ENCODE data around the gene BET1. TPM values are rescaled to one million over a fixed set of nuclear protein-coding genes. Genes with fewer than 3 reads are reported as not detected.

The BET1 gene
- total RNA-seq, 1 experiment from 2014 or later = 33.8 TPM

- Histone ChIP-seq H3K36me3 (no peaks in the 10 kb centered on the region), H3K9me3 (replicated peaks) (no peaks in the 10 kb centered on the region), H3K4me3 (no peak overlapping the region), H3K27ac (no peak overlapping the region), H3K4me1 (replicated peaks) (no peaks in the 10 kb centered on the region), H3K27me3 (replicated peaks) (no peaks in the 10 kb centered on the region)
- DNase-seq (ENCODE audit: low read depth in 1 of 2, low spot score in 2 of 2) = no peak
These were observed 39.9 kb downstream of the BET1 start for GRCh38 chr7:93964262-93964661.

DNA sequence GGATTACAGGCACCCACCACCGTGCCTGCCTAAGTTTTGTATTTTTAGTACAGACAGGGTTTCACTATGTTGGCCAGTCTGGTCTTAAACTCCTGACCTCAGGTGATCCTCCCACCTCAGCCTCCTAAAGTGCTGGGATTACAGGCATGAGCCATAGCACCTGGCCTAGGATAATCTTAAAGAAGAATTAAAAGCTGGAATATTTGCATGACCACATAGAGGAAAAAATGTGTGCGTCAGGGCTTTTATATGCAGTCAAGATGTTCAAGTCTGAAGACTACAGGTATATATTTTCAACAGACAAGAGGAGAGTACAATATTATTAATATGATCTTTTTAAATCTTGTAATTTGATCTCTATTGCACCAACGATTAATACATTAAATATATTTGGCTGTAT lies 43.2 kb downstream of the BET1 start:
- no peak for DNase-seq (ENCODE audit: low read depth in 1 of 2, low spot score in 2 of 2)
- Histone ChIP-seq H3K4me1 (replicated peaks) (no peaks in the 10 kb centered on the region), H3K36me3 (no peaks in the 10 kb centered on the region), H3K9me3 (replicated peaks) (no peaks in the 10 kb centered on the region), H3K27ac (no peak overlapping the region), H3K4me3 (no peak overlapping the region), H3K27me3 (replicated peaks) (no peaks in the 10 kb centered on the region)

- H3K4me1 ChIP-seq (replicated peaks) = no peaks in the 10 kb centered on the region
- H3K9me3 ChIP-seq (replicated peaks) = no peaks in the 10 kb centered on the region
- H3K27ac ChIP-seq = no peak overlapping the region
- DNase-seq (ENCODE audit: low read depth in 1 of 2, low spot score in 2 of 2) = no peak
- no peaks in the 10 kb centered on the region for H3K36me3 ChIP-seq
- H3K4me3 ChIP-seq = no peak overlapping the region
- H3K27me3 ChIP-seq (replicated peaks) = no peaks in the 10 kb centered on the region
These were observed 45.5 kb downstream of the BET1 start for GRCh38 chr7:93958651-93959050.

DNA sequence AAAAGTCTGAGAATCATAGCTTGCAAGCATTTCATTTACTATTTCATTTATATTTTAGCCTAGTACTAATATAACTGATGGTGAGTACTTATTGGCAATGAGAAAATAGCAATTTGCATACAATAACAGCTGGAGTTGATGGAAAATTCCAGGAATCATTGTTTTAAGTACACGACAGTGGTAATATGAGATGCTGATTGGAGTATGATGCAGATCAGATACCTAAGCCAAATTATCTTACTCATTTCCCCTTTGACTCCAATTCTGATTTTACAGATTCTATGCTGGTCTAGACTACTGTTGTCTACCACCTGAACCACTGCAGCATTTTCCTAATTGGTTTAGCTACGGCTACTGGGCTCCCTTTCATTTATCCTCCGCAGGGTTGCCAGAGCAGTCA lies 45.9 kb downstream of the BET1 start:
- no peaks in the 10 kb centered on the region for H3K9me3 ChIP-seq (replicated peaks)
- H3K4me3 ChIP-seq = no peak overlapping the region
- no peak for DNase-seq (ENCODE audit: low read depth in 1 of 2, low spot score in 2 of 2)
- H3K4me1 ChIP-seq (replicated peaks) = no peaks in the 10 kb centered on the region
- no peaks in the 10 kb centered on the region for H3K36me3 ChIP-seq
- H3K27ac ChIP-seq = no peak overlapping the region
- H3K27me3 ChIP-seq (replicated peaks) = no peaks in the 10 kb centered on the region

- Histone ChIP-seq H3K27ac (no peak overlapping the region), H3K4me1 (replicated peaks) (no peaks in the 10 kb centered on the region), H3K9me3 (replicated peaks) (no peaks in the 10 kb centered on the region), H3K27me3 (replicated peaks) (no peaks in the 10 kb centered on the region), H3K4me3 (no peak overlapping the region), H3K36me3 (no peaks in the 10 kb centered on the region)
- no peak for DNase-seq (ENCODE audit: low read depth in 1 of 2, low spot score in 2 of 2)
These were observed 46.4 kb downstream of the BET1 start for GRCh38 chr7:93957767-93958166.

DNA sequence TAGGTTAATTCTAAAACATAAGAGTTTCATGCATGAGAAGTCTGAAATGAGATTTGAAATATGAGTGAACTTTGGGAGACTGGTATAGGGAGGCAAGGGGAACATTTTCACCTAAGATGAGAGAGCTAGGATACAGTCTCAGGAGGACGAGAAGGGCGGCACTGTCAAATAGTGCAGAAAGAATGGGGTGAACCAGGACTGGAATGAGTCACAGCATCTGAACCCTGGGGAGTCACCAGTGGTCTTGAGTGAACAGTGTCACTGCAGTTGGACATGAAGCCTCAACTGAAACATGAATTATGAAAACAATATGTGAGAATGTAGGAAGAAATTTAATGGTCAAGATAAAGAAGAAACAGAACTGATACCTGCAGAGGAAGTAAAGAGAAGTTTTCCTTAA lies 48.9 kb downstream of the BET1 start:
- Histone ChIP-seq H3K36me3 (no peaks in the 10 kb centered on the region), H3K9me3 (replicated peaks) (no peaks in the 10 kb centered on the region), H3K27ac (no peak overlapping the region), H3K4me1 (replicated peaks) (no peaks in the 10 kb centered on the region), H3K27me3 (replicated peaks) (no peaks in the 10 kb centered on the region), H3K4me3 (no peak overlapping the region)
- no peak for DNase-seq (ENCODE audit: low read depth in 1 of 2, low spot score in 2 of 2)

DNA sequence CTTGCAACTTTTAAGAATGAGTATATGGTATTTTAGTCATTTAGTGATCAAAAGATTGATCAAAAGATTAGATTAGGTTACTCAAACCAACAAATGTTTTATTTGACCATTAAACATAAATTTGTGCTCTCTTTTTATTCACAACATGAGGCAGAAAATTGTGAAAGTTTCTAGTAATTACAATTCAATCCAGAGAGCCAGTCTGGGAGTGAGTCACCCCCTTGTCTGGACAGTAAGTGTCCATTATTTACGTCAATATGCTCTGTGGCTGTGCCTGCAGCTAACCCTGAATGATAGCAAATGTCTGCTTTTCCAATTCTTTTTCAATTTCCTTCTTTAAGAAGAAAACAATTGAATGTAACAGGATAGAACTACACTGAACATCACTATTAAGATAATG lies 54.7 kb downstream of the BET1 start:
- peak; percentile 54 to 59 for DNase-seq (ENCODE audit: low read depth in 1 of 2, low spot score in 2 of 2)
- Histone ChIP-seq H3K27me3 (replicated peaks) (0 out of 2 replicates have a peak, but pooled peaks cover under 1% of the 10 kb centered on the region), H3K36me3 (no peaks in the 10 kb centered on the region), H3K4me1 (replicated peaks) (peaks cover 40% of the 10 kb centered on the region), H3K9me3 (replicated peaks) (no peaks in the 10 kb centered on the region), H3K27ac (peak overlapping the region; percentile 25), H3K4me3 (no peak overlapping the region)

- 0 out of 2 replicates have a peak, but pooled peaks cover 2% of the 10 kb centered on the region for H3K27me3 ChIP-seq (replicated peaks)
- H3K36me3 ChIP-seq = no peaks in the 10 kb centered on the region
- H3K9me3 ChIP-seq (replicated peaks) = no peaks in the 10 kb centered on the region
- H3K27ac ChIP-seq = peak overlapping the region; percentile 45
- no peak overlapping the region for H3K4me3 ChIP-seq
- no peak for DNase-seq (ENCODE audit: low read depth in 1 of 2, low spot score in 2 of 2)
- peaks cover 45% of the 10 kb centered on the region for H3K4me1 ChIP-seq (replicated peaks)
These were observed 55.3 kb downstream of the BET1 start for GRCh38 chr7:93948873-93949272.

GRCh38 chr7:93948106-93948505 lies 56.0 kb downstream of the BET1 start:
- no peaks in the 10 kb centered on the region for H3K9me3 ChIP-seq (replicated peaks)
- H3K36me3 ChIP-seq = no peaks in the 10 kb centered on the region
- peak in 1 of 2 experiments; percentile 46 for DNase-seq (ENCODE audit: low read depth in 1 of 2, low spot score in 2 of 2)
- H3K4me3 ChIP-seq = no peak overlapping the region
- H3K27me3 ChIP-seq (replicated peaks) = 0 out of 2 replicates have a peak, but pooled peaks cover 2% of the 10 kb centered on the region
- peaks cover 46% of the 10 kb centered on the region for H3K4me1 ChIP-seq (replicated peaks)
- peak overlapping the region; percentile 49 for H3K27ac ChIP-seq

DNA sequence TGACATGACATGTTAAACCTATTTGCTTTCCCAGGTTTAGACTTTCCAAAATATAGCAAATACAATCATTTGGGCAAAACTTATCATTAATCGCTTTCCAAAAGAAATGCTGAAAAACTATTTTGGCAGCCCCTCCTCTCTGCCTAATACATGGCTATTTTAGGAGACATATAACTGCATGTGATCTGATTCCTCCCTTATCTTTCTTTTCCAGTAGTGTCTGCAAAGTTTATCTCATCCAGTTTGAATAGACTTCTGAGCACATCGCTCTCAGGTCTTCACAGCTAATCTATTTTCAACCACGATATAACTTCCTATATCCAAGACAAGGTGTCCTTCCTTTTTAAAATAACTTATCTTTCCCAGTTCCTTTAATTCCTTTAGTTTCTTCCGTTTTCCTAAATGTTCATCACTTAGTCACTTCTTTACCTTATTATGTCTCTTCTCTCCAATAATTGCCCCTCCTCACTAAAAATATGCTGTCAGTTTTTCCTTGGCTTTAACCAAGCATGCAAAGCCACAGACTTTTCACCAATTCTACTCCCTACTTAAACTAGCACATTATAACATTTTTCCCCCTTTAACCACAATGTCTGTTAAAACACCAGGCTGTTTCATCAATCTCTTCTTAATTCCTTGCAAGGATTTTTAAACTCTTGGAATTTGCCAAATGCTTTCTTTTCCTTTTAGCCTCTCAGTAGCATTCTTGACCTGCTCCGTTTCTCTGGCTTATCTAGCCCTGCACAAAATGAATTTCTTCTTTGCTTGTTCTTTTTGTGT lies 58.2 kb downstream of the BET1 start:
- H3K36me3 ChIP-seq = no peaks in the 10 kb centered on the region
- peaks cover 46% of the 10 kb centered on the region for H3K4me1 ChIP-seq (replicated peaks)
- no peak overlapping the region for H3K27ac ChIP-seq
- no peaks in the 10 kb centered on the region for H3K9me3 ChIP-seq (replicated peaks)
- DNase-seq (ENCODE audit: low read depth in 1 of 2, low spot score in 2 of 2) = no peak
- no peak overlapping the region for H3K4me3 ChIP-seq
- H3K27me3 ChIP-seq (replicated peaks) = 0 out of 2 replicates have a peak, but pooled peaks cover 2% of the 10 kb centered on the region

DNA sequence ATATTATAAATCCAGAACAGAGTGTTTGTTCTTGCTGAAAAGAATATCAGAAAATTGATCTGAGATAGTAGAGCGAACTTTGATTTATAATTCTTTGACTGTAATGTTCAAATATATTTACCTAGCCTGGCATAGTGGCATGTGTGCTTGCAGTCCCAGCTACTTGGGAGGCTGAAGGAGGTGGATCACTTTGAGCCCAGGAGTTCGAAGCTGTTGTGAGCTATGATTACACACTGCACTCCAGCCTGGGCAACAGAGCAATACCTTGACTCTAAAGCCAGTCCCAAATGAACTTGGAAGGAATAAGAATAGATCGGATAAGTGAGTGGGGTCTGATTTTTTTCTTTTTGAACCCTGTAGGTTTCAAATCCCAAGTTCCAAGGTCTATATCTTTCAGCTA lies 59.1 kb downstream of the BET1 start:
- H3K27ac ChIP-seq = no peak overlapping the region
- peaks cover 46% of the 10 kb centered on the region for H3K4me1 ChIP-seq (replicated peaks)

GRCh38 chr7:93944673-93945072 lies 59.5 kb downstream of the BET1 start:
- no peaks in the 10 kb centered on the region for H3K9me3 ChIP-seq (replicated peaks)
- H3K36me3 ChIP-seq = no peaks in the 10 kb centered on the region
- H3K4me1 ChIP-seq (replicated peaks) = peaks cover 42% of the 10 kb centered on the region
- no peak overlapping the region for H3K27ac ChIP-seq
- DNase-seq (ENCODE audit: low read depth in 1 of 2, low spot score in 2 of 2) = no peak
- H3K27me3 ChIP-seq (replicated peaks) = 0 out of 2 replicates have a peak, but pooled peaks cover 2% of the 10 kb centered on the region
- no peak overlapping the region for H3K4me3 ChIP-seq

More for the DNA sequence above, 59.1 kb downstream of the BET1 start:
- Histone ChIP-seq H3K36me3 (no peaks in the 10 kb centered on the region), H3K27me3 (replicated peaks) (0 out of 2 replicates have a peak, but pooled peaks cover 2% of the 10 kb centered on the region), H3K9me3 (replicated peaks) (no peaks in the 10 kb centered on the region), H3K4me3 (no peak overlapping the region)
- DNase-seq (ENCODE audit: low read depth in 1 of 2, low spot score in 2 of 2) = no peak

- no peak overlapping the region for H3K4me3 ChIP-seq
- no peak overlapping the region for H3K27ac ChIP-seq
- H3K9me3 ChIP-seq (replicated peaks) = no peaks in the 10 kb centered on the region
- no peak for DNase-seq (ENCODE audit: low read depth in 1 of 2, low spot score in 2 of 2)
- no peaks in the 10 kb centered on the region for H3K36me3 ChIP-seq
- H3K4me1 ChIP-seq (replicated peaks) = peaks cover 35% of the 10 kb centered on the region
- 0 out of 2 replicates have a peak, but pooled peaks cover 2% of the 10 kb centered on the region for H3K27me3 ChIP-seq (replicated peaks)
These were observed 60.2 kb downstream of the BET1 start for GRCh38 chr7:93943816-93944540.

All from SJSA1 (cell line).